NOMO-1 (cell line): ENCODE measurements around the gene HTR2C.
"Not testable (repeated sequence)": the region's sequence is repeated elsewhere in the genome, so short reads cannot be mapped to it uniquely, and the experiment has no call there.

Experiments
- DNase-seq, 2 experiments: peaks; one replicate each; lab custom pipeline; 2025; ENCODE audit not compliant: unreplicated experiment in 2 of 2; lab: John Stamatoyannopoulos, UW

The HTR2C gene

GRCh38 chrX:114937090-114937489, 353.2 kb downstream of the HTR2C start:
- not testable (repeated sequence) for DNase-seq

GRCh38 chrX:114952696-114953095, 368.8 kb downstream of the HTR2C start:
- no peak for DNase-seq
